NCI-H2081 (cell line): Measurements from ENCODE around the gene ABCA2.

Experiments used
- DNase-seq, 2 experiments: peaks; one replicate each; lab custom pipeline; 2025; lab: John Stamatoyannopoulos, UW

The ABCA2 gene, protein sequence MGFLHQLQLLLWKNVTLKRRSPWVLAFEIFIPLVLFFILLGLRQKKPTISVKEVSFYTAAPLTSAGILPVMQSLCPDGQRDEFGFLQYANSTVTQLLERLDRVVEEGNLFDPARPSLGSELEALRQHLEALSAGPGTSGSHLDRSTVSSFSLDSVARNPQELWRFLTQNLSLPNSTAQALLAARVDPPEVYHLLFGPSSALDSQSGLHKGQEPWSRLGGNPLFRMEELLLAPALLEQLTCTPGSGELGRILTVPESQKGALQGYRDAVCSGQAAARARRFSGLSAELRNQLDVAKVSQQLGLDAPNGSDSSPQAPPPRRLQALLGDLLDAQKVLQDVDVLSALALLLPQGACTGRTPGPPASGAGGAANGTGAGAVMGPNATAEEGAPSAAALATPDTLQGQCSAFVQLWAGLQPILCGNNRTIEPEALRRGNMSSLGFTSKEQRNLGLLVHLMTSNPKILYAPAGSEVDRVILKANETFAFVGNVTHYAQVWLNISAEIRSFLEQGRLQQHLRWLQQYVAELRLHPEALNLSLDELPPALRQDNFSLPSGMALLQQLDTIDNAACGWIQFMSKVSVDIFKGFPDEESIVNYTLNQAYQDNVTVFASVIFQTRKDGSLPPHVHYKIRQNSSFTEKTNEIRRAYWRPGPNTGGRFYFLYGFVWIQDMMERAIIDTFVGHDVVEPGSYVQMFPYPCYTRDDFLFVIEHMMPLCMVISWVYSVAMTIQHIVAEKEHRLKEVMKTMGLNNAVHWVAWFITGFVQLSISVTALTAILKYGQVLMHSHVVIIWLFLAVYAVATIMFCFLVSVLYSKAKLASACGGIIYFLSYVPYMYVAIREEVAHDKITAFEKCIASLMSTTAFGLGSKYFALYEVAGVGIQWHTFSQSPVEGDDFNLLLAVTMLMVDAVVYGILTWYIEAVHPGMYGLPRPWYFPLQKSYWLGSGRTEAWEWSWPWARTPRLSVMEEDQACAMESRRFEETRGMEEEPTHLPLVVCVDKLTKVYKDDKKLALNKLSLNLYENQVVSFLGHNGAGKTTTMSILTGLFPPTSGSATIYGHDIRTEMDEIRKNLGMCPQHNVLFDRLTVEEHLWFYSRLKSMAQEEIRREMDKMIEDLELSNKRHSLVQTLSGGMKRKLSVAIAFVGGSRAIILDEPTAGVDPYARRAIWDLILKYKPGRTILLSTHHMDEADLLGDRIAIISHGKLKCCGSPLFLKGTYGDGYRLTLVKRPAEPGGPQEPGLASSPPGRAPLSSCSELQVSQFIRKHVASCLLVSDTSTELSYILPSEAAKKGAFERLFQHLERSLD (N-terminal part only)

DNA sequence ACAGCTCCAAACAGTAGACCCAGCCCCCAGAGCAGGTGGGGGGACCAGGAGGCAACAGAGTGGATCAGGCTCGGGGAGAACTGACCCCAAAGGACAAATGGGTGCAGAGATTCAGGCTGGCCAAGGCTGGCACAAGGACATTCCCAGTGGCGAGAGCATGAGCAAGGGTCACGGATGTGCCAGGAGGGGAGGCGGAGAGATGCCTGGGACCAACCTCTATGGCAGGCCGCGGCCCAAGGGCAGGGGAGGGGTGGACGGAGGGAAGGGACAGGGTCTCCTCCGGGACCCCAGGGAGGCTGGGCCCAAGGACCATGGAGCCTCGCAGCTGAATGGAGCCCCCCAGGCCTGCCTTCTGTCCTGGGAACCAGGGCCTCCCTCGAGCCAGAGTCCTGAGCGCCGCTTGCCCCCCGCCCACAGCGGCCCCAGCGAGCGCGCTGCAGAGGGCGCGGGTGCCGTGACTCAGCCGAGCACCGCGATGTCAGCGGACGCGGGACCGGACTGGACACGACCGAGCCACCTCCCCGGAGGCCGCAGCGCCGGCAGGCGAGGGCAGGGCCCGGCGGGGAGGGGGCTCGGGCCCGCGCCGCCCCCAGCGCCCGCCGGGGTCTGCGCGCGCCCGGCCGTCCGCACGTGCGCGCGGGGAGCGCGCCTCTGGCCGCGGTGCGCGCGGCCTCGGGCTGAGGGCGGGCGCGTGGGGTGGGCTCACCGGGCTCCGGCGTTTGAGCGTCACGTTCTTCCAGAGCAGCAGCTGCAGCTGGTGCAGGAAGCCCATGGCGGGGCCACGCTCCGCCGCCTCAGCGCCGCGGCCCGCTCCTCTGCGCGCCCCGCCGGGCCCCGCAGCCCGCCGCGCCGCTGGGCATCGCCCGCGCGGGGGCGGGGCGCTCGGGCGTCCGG, at the start of gene ABCA2:
ABCA2 (minus strand) TSS at position 869 of the 894 bp plus-strand sequence; CDS start at position 772, 97 bp downstream.
- no peak for DNase-seq

DNA sequence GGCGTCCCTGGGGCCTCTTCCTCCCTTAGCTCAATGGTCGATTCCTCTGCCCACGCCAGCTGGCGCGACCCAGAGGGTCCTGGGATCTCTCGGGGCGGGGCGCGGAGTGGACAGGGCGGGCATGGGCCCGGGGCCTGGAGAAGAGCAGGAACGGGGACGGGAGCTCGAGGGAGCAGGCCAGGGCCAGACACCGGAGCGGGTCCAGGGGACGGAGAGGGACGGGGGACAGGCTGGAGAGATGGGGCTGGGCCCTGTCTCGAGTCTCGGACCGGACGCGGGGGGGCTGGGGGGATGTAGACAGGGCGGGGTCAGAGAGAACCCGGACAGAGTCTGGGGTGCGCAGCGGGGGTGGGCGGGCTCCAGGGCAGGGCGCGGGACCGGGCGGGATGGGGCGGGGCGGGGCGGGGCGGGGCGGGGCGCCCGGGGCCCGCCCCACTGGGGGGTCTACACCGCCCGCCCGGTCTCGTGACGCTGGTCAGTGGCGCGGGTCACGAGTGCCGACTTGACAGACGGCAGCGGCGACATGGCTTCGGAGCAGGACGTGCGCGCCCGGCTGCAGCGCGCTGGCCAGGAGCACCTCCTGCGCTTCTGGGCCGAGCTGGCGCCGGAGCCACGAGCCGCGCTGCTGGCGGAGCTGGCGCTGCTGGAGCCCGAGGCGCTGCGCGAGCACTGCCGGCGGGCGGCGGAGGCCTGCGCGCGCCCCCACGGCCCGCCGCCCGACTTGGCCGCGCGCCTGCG, 49.1 kb upstream of the ABCA2 start, which contains the start of gene UAP1L1:
UAP1L1 (plus strand) TSS at position 508 of the 738 bp plus-strand sequence; CDS start at position 524, 16 bp downstream.
- peak in 1 of 2 experiments; percentile 46 for DNase-seq

- no peak for DNase-seq
These were observed 48.6 kb upstream of the ABCA2 start for GRCh38 chr9:137076636-137077009.

DNA sequence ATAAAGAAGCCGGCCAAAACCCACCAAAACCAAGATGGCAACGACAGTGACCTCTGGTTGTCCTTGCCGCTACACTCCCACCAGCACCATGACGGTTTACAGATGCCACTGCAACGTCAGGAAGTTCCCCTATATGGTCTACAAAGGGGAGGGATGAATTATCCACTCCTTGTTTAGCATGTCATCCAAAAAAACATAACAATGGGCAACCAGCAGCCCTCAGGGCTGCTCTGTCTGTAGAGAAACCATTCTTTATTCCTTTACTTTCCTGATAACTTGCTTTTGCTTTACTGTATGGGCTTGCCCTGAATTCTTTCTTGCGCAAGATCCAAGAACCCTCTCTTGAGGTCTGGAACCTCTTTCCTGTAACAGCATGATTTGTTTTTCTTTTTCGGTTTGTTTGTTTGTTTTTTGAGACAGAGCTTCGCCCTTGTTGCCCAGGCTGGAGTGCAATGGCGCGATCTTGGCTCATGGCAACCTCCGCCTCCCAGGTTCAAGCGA, 47.3 kb upstream of the ABCA2 start:
- no peak for DNase-seq

GRCh38 chr9:137074657-137075274, 46.7 kb upstream of the ABCA2 start:
- DNase-seq = no peak

- DNase-seq = no peak
These were observed 46.0 kb upstream of the ABCA2 start for GRCh38 chr9:137073992-137074399.

DNA sequence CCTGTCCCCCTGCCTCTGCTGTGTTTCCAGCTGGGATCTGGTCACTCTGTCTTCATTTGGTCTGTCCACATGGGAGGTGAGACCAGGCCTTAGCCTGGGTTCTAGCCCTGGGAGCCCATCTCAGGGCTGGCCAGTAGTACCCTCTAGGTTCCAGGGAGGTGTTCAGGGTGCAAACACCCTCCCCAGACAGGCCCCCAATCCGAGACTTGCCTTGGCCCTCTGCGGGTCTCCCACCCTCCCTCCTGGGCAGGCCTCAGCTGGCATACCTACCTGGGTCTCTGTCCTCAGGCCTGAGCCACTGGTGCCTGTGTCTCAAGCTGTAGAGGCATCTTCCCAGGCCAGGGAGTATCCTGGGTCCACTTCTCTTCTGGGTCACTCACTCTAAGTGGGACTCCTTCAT, 43.2 kb upstream of the ABCA2 start:
- no peak for DNase-seq

DNA sequence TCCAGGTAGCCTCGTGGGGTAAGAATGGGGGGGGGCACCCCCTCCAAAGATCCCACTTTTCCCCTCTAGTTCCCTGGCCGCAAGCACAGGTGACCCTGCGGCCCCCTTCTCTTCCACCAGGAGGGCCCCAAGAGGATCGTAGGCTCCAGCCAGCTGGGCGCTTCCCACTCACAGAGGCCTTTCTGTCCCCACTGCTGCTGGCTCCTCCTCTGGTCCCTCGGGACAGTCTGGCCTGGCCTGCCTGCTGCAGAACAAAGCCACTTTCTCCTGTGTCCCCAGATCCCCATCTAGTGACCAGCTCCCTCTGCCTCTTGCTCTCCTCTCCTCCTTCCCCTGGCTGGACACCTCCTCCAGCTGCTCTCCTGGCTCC, 42.9 kb upstream of the ABCA2 start:
- no peak for DNase-seq

- peak; percentile 95 for DNase-seq
These were observed 42.3 kb upstream of the ABCA2 start, which contains the start of gene SAPCD2 for GRCh38 chr9:137070201-137070905. SAPCD2 (minus strand) TSS chr9:137070557; CDS start chr9:137070460, 97 bp downstream.

DNA sequence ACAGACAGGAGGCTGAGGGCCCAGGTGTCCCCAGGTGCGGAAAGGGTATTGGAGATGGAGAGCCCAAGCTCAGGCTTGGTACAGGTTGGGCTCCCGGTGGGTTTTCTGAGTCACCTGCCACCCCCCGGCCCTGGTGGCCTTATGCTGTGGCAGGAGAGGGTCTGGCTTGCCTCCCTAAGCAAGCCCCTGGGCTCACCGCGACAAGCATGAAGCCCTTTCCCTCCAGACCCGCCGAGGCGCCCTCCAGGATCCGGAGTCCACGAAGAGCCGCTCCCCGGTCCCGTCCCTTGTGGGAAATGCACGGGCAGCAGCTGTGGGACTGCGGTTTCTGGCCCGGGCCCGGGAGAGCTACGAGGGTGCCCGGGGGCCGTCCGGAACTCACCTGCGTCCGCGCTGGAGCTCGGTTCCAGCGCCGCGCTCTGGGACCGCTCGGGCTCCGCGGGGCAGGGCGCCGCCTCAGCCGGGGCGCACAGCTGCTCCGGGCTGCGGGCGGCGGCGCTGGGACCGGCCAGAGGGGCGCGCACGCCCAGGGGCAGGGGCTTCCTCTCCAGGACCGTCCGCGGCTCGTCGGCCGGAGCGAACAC, 41.6 kb upstream of the ABCA2 start:
- peak in 1 of 2 experiments; percentile 8 for DNase-seq

- DNase-seq = peak in 1 of 2 experiments; percentile 3
These were observed 40.8 kb upstream of the ABCA2 start for GRCh38 chr9:137068539-137069507.

DNA sequence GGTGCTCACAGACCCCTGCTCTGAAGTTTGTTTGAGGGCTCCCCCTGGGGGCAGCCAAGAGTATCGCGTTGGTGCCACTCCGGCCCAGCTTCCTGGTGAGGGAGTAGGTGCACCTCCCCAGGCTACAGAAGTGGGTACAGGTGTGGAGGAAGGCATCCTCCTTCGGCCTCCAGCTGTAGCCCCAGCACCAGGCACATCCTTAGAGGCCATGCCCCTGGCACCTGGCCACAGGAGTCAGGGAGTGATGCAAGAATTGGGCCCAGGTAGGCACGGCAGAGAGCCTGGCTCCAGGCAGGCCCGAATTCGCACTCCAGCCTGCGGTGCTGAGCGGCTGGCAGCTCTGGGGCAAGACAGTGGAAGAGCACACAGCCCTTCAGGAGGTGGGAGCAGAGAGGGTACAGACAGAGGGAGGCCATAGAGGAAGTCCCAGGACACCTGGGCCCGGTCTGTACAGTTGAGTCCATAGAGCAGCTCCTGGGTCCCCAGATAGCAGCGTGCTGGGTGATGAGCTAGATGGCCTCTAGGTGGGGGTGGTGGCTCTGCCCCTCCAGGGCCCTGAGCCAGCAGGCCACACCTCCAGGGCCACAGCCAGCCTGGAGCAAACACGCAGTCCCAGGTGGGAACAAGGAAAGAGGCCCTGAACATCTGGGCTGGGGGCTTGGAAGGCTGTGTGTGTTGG, 40.0 kb upstream of the ABCA2 start:
- peak; percentile 82 to 83 for DNase-seq

DNA sequence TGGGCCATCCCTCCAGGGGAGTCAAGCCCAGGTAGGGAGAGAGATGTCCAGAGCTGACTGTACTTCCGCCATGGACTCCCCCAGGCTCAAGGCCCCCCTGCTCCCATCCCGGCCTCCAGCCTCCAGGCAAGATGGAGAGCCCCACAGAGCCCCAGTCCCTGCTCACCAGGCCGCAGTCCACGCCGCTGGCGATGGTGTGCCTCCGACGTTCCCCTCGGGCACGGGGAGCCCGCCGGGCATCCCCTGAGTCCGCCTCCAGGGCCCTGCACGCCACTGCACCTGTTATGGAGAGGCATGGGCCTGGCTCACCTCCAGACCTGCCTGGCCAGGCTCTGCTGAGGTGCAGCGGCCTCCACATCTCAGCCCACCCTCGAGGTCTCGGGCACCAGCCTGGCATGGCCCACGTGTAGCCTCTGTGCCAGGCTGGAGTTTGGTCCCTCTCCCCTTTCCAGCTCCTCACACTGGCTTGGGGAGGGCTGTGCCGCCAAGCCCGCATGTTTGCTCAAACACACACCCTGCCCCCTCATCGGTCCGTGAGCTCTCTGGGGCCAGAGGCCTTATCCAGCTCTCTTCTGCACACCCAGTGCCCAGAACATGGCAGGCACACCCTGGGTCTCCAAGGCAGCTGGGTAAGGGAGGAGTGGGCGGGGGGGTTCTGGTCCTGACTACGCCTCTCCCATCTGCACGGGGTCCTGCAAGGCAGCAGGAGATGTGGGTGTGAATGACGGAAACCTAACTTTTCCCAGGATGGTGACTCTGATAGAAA, 38.2 kb upstream of the ABCA2 start:
- no peak for DNase-seq

GRCh38 chr9:137065336-137065967, 37.4 kb upstream of the ABCA2 start:
- no peak for DNase-seq

GRCh38 chr9:137064880-137065164, 36.8 kb upstream of the ABCA2 start:
- DNase-seq = no peak
